ENCODE results near the gene ZNF552. TPM values are rescaled to one million over a fixed set of nuclear protein-coding genes. Genes with fewer than 3 reads are reported as not detected.

The ZNF552 gene
- total and polyA plus RNA-seq, 2 of the 13 experiments (the other 11 are each of a cell fraction or from before 2014, with no cell fraction given) = 8.1 to 16.6 TPM

DNA sequence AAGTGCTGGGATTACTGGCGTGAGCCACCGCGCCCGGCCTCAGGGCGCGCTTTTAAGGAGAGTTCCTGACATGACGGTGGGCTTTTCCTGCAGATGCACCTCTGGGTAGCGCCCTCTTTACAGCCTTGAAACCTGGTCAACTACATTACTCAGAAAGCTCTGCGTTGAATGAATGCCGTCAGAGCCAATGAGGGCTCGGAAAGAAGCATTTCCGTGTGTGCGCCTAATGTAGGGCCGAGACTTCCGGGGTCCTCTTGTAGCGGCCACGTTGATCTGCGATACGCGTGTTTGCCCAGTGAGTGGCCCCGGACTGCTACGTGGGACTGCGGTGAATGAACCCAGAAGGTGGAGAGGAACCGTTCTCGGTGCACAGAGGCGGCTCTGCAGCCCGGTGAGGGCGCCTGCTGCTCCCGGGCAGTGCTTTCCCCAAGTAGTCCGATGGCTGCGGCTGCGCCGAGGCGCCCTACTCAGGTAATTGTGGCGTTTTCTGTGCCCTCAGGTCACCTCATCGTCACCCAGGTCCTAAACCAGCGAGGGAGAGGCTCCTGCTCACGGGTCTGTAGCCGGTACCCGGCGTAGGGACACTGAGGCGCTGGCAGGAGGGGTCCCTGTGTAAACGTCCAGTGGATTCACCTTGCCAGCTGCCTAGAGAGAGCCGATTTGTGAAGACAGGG is 4.9 kb upstream of the ZNF552 start (continued):
- TF ChIP-seq ZBTB44 (CRISPR knock-in tag; IDR thresholded peaks at IDR 0.05) (no peak), ZNF124 (CRISPR knock-in tag; IDR thresholded peaks at IDR 0.05) (peak; percentile 70; the same call in 1 of the 2 replicates), ZNF567 (CRISPR knock-in tag; IDR thresholded peaks at IDR 0.05; ENCODE audit: borderline replicate concordance) (no peak; the same call in 1 of the 2 replicates), GATAD1 (CRISPR knock-in tag; IDR thresholded peaks at IDR 0.05) (peak; percentile 88), ZNF614 (CRISPR knock-in tag; IDR thresholded peaks at IDR 0.05; ENCODE audit: borderline replicate concordance) (peak; percentile 78; the same call in 1 of the 2 replicates), HBP1 (CRISPR knock-in tag; IDR thresholded peaks at IDR 0.05; ENCODE audit: low read depth) (peak; percentile 84), SNAPC2 (CRISPR knock-in tag; IDR thresholded peaks at IDR 0.05) (no peak), IKZF5 (CRISPR knock-in tag; IDR thresholded peaks at IDR 0.05) (peak; percentile 49), ZBTB7A (CRISPR knock-in tag; IDR thresholded peaks at IDR 0.05) (0 out of 2 replicates have a peak, but pooled peaks have one; percentile 22), CBFB (CRISPR knock-in tag; IDR thresholded peaks at IDR 0.05) (no peak), HINFP (CRISPR knock-in tag; IDR thresholded peaks at IDR 0.05; ENCODE audit: low read depth) (no peak; the same call in 1 of the 2 replicates), FOXA3 (CRISPR knock-in tag; IDR thresholded peaks at IDR 0.05) (peak; percentile 30), HCFC1 (IDR thresholded peaks at IDR 0.05; ENCODE audit: low read depth, low read length) (peak; percentile 61), RFX1 (IDR thresholded peaks at IDR 0.05) (no peak), ZSCAN21 (CRISPR knock-in tag; IDR thresholded peaks at IDR 0.05; ENCODE audit: borderline replicate concordance) (no peak), RARG (CRISPR knock-in tag; IDR thresholded peaks at IDR 0.05; ENCODE audit: low read depth) (no peak)
- TF ChIP-seq, protein P1, sequence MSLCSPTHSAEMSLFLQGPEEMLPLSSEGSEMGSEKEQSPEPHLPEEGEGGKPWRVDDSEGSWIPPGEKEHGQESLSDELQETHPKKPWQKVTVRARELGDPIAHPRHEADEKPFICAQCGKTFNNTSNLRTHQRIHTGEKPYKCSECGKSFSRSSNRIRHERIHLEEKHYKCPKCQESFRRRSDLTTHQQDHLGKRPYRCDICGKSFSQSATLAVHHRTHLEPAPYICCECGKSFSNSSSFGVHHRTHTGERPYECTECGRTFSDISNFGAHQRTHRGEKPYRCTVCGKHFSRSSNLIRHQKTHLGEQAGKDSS (CRISPR knock-in tag; IDR thresholded peaks at IDR 0.05; ENCODE audit: borderline replicate concordance, low read depth) = 0 out of 2 replicates have a peak, but pooled peaks have one; percentile 30
- TF ChIP-seq, protein P2, sequence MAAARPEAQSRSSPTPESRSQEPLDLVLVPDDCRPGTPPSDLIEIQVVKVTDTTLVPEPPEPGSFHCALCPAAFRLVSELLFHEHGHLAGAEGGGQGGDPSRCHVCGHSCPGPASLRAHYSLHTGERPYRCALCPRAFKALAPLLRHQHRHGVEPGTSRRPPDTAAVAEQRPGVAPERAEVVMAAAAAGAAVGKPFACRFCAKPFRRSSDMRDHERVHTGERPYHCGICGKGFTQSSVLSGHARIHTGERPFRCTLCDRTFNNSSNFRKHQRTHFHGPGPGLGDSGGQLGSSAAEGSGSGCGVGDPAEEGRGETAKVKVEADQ (CRISPR knock-in tag; IDR thresholded peaks at IDR 0.05; ENCODE audit: borderline replicate concordance) = no peak
- TF ChIP-seq, protein P3, sequence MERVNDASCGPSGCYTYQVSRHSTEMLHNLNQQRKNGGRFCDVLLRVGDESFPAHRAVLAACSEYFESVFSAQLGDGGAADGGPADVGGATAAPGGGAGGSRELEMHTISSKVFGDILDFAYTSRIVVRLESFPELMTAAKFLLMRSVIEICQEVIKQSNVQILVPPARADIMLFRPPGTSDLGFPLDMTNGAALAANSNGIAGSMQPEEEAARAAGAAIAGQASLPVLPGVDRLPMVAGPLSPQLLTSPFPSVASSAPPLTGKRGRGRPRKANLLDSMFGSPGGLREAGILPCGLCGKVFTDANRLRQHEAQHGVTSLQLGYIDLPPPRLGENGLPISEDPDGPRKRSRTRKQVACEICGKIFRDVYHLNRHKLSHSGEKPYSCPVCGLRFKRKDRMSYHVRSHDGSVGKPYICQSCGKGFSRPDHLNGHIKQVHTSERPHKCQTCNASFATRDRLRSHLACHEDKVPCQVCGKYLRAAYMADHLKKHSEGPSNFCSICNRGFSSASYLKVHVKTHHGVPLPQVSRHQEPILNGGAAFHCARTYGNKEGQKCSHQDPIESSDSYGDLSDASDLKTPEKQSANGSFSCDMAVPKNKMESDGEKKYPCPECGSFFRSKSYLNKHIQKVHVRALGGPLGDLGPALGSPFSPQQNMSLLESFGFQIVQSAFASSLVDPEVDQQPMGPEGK (CRISPR knock-in tag; IDR thresholded peaks at IDR 0.05) = no peak
